Measurements from ENCODE around the gene ANKRD63. TPM values are rescaled to one million over a fixed set of nuclear protein-coding genes. Genes with fewer than 3 reads are reported as not detected.
A peak's percentile ranks its signal among the peaks of the same experiment; 100 is the strongest.

The ANKRD63 gene
- total and polyA plus RNA-seq, 4 donors = not detected

- Histone ChIP-seq H3K4me1 (ENCODE audit: control insufficient read depth in 5 of 5, insufficient read depth in 5 of 5, low read length in 5 of 5) (peaks cover 0 to 7% (median 0%) of the 10 kb centered on the region in 5 donors), H3K27ac (ENCODE audit: low read depth in 1 of 2, low read length in 1 of 2) (no peak overlapping the region), H3K9ac (ENCODE audit: insufficient read depth in 1 of 2, low read length in 2 of 2) (no peak overlapping the region), H3K4me3 (no peak overlapping the region), H3K9me3 (ENCODE audit: control insufficient read depth in 4 of 4, insufficient read depth in 3 of 4, low read length in 3 of 4) (no peaks in the 10 kb centered on the region), H3K27me3 (ENCODE audit: control insufficient read depth in 3 of 3, insufficient read depth in 3 of 3, low read length in 2 of 3) (peaks cover 0 to 16% (median 7%) of the 10 kb centered on the region in 3 donors), H3K36me3 (ENCODE audit: control insufficient read depth in 4 of 4, insufficient read depth in 4 of 4, low read length in 4 of 4) (peaks cover 0 to 4% (median 0%) of the 10 kb centered on the region in 4 donors)
- ATAC-seq (ENCODE audit: insufficient read depth, low FRiP score) (peak; percentile 78), DNase-seq (peak; percentile 74 to 78 (median 75))
- TF ChIP-seq CTCF (IDR thresholded peaks at IDR 0.05; ENCODE audit: control extremely low read depth, extremely low read depth) = peak; percentile 100
- WGBS, 2 donors = 54 to 57% methylated on average over 26 of the region's 26 CpGs
Measured at GRCh38 chr15:40274350-40275274, 8.3 kb downstream of the ANKRD63 start.

- H3K4me3 ChIP-seq = no peak overlapping the region
- TF ChIP-seq CTCF (IDR thresholded peaks at IDR 0.05; ENCODE audit: control extremely low read depth, extremely low read depth) = no peak
- no peak overlapping the region for H3K9ac ChIP-seq (ENCODE audit: insufficient read depth in 1 of 2, low read length in 2 of 2)
- ATAC-seq (ENCODE audit: insufficient read depth, low FRiP score) (no peak), DNase-seq (no peak)
- H3K27ac ChIP-seq (ENCODE audit: low read depth in 1 of 2, low read length in 1 of 2) = no peak overlapping the region
- H3K9me3 ChIP-seq (ENCODE audit: control insufficient read depth in 4 of 4, insufficient read depth in 3 of 4, low read length in 3 of 4) = peaks cover 0 to under 1% (median 0%) of the 10 kb centered on the region in 4 donors
- peaks cover 0 to under 1% (median 0%) of the 10 kb centered on the region in 5 donors for H3K4me1 ChIP-seq (ENCODE audit: control insufficient read depth in 5 of 5, insufficient read depth in 5 of 5, low read length in 5 of 5)
- peaks cover 0 to 5% (median 0%) of the 10 kb centered on the region in 3 donors for H3K27me3 ChIP-seq (ENCODE audit: control insufficient read depth in 3 of 3, insufficient read depth in 3 of 3, low read length in 2 of 3)
- peaks cover 0 to 4% (median 0%) of the 10 kb centered on the region in 4 donors for H3K36me3 ChIP-seq (ENCODE audit: control insufficient read depth in 4 of 4, insufficient read depth in 4 of 4, low read length in 4 of 4)
- WGBS, 2 donors = 85 to 86% methylated on average over 9 of the region's 9 CpGs
Measured at GRCh38 chr15:40273428-40273827, 9.4 kb downstream of the ANKRD63 start.

- Histone ChIP-seq H3K4me1 (ENCODE audit: control insufficient read depth in 5 of 5, insufficient read depth in 5 of 5, low read length in 5 of 5) (no peaks in the 10 kb centered on the region), H3K27me3 (ENCODE audit: control insufficient read depth in 3 of 3, insufficient read depth in 3 of 3, low read length in 2 of 3) (no peaks in the 10 kb centered on the region), H3K9me3 (ENCODE audit: control insufficient read depth in 4 of 4, insufficient read depth in 3 of 4, low read length in 3 of 4) (peaks cover 0 to 1% (median 0%) of the 10 kb centered on the region in 4 donors), H3K4me3 (no peak overlapping the region), H3K9ac (ENCODE audit: insufficient read depth in 1 of 2, low read length in 2 of 2) (no peak overlapping the region), H3K27ac (ENCODE audit: low read depth in 1 of 2, low read length in 1 of 2) (no peak overlapping the region), H3K36me3 (ENCODE audit: control insufficient read depth in 4 of 4, insufficient read depth in 4 of 4, low read length in 4 of 4) (peaks cover 0 to 4% (median 0%) of the 10 kb centered on the region in 4 donors)
- TF ChIP-seq CTCF (IDR thresholded peaks at IDR 0.05; ENCODE audit: control extremely low read depth, extremely low read depth) = no peak
- DNase-seq (no peak), ATAC-seq (ENCODE audit: insufficient read depth, low FRiP score) (no peak)
- 76 to 83% methylated on average over 20 of the region's 20 CpGs for WGBS, 2 donors
Measured at GRCh38 chr15:40272485-40273056, 10.3 kb downstream of the ANKRD63 start.
